Erythroblast (primary cell): ENCODE data around the gene REEP2.

ENCODE experiments used
- GATA1 ChIP-seq: IDR thresholded peaks from 2 replicates; pipeline ENCODE4 v1.6.1; 2011; ENCODE audit warnings: low read depth, mild to moderate bottlenecking, control low read depth, low read length, moderate library complexity
- POLR2A ChIP-seq: IDR thresholded peaks from 2 replicates; pipeline ENCODE4 v1.6.1; 2011; ENCODE audit warnings: mild to moderate bottlenecking, low read length

- TF ChIP-seq POLR2A (peak; percentile 22), GATA1 (no peak)
Observed at GRCh38 chr5:138459311-138459933, 20.6 kb downstream of the REEP2 start.
